Liver (tissue), 9 donors: ENCODE measurements around the gene CSMD2. TPM values are rescaled to one million over a fixed set of nuclear protein-coding genes. Genes with fewer than 3 reads are reported as not detected.

ENCODE experiments used
- DNase-seq: peaks from one replicate; pipeline ENCODE4 v3.0.0-alpha.2; 2017; ENCODE audit warnings: low spot score
- H3K27ac ChIP-seq, 2 donors: one replicate each; pipeline ENCODE4 v1.7.0; 2013; ENCODE audit warnings: inconsistent platforms in 2 of 2, low read length in 2 of 2, control low read depth in 1 of 2, low read depth in 1 of 2, mild to moderate bottlenecking in 1 of 2
- H3K27me3 ChIP-seq, 4 donors: one replicate each; pipeline versions ENCODE4 v1.6.1 to v1.7.0; 2013; ENCODE audit warnings: low read length in 3 of 4, inconsistent platforms in 1 of 4, mild to moderate bottlenecking in 1 of 4, moderate library complexity in 1 of 4; ENCODE audit not compliant: control insufficient read depth in 4 of 4, insufficient read depth in 4 of 4
- H3K36me3 ChIP-seq, 4 donors: one replicate each; pipeline versions ENCODE4 v1.6.1 to v1.7.0; 2013; ENCODE audit warnings: low read length in 3 of 4, mild to moderate bottlenecking in 3 of 4, low read depth in 1 of 4, moderate library complexity in 1 of 4; ENCODE audit not compliant: control insufficient read depth in 4 of 4, insufficient read depth in 3 of 4
- H3K4me1 ChIP-seq, 4 donors: one replicate each; pipeline versions ENCODE4 v1.6.1 to v1.7.0; 2013; ENCODE audit warnings: low read length in 3 of 4, mild to moderate bottlenecking in 3 of 4, moderate library complexity in 1 of 4; ENCODE audit not compliant: control insufficient read depth in 4 of 4, insufficient read depth in 4 of 4
- H3K4me3 ChIP-seq, 3 donors: one replicate each; pipeline versions ENCODE4 v1.6.1 to v1.7.0; 2013; ENCODE audit warnings: low read length in 3 of 3, control low read depth in 1 of 3, low read depth in 1 of 3, mild to moderate bottlenecking in 1 of 3
- H3K9ac ChIP-seq, 2 donors: one replicate each; pipeline ENCODE4 v1.7.0; 2013; ENCODE audit warnings: low read length in 2 of 2, mild to moderate bottlenecking in 2 of 2, moderate library complexity in 2 of 2, control low read depth in 1 of 2, low read depth in 1 of 2
- H3K9me3 ChIP-seq, 4 donors: one replicate each; pipeline versions ENCODE4 v1.6.1 to v1.7.0; 2013; ENCODE audit warnings: low read length in 3 of 4; ENCODE audit not compliant: control insufficient read depth in 4 of 4
- ATF3 ChIP-seq: IDR thresholded peaks from 2 replicates; pipeline ENCODE4 v1.6.1; 2016; ENCODE audit warnings: antibody characterized with exemption
- CTCF ChIP-seq: fragments of 150-350 bp; IDR thresholded peaks from 2 replicates; pipeline ENCODE4 v1.5.1; 2017; ENCODE audit warnings: improper control_type of control experiment, low read depth, low read length; ENCODE audit not compliant: missing input control
- EGR1 ChIP-seq, 2 donors: IDR thresholded peaks; 2 replicates each; pipeline ENCODE4 v1.6.1; 2016 to 2018; ENCODE audit warnings: antibody characterized with exemption in 2 of 2, low read depth in 2 of 2
- FOXA1 ChIP-seq: IDR thresholded peaks from 2 replicates; pipeline ENCODE4 v1.6.1; 2016; ENCODE audit warnings: antibody characterized with exemption
- FOXA2 ChIP-seq: IDR thresholded peaks from 2 replicates; pipeline ENCODE4 v1.6.1; 2016; ENCODE audit warnings: antibody characterized with exemption
- GABPA ChIP-seq, 2 donors: IDR thresholded peaks in 1 of 2; conservative IDR thresholded peaks in 1 of 2; 2 replicates each; pipeline ENCODE4 v1.6.1; 2016; ENCODE audit warnings: antibody characterized with exemption in 2 of 2, mild to moderate bottlenecking in 1 of 2, moderate library complexity in 1 of 2
- HNF4A ChIP-seq, 2 donors: conservative IDR thresholded peaks; 2 replicates each; pipeline ENCODE4 v1.6.1; 2016; ENCODE audit warnings: antibody characterized with exemption in 2 of 2, mild to moderate bottlenecking in 2 of 2
- HNF4G ChIP-seq: IDR thresholded peaks from 2 replicates; pipeline ENCODE4 v1.6.1; 2016; ENCODE audit warnings: antibody characterized with exemption
- JUND ChIP-seq, 2 donors: IDR thresholded peaks; 2 replicates each; pipeline ENCODE4 v1.6.1; 2016; ENCODE audit warnings: antibody characterized with exemption in 2 of 2
- NR2F2 ChIP-seq: IDR thresholded peaks from 2 replicates; pipeline ENCODE4 v1.6.1; 2016; ENCODE audit warnings: antibody characterized with exemption
- RAD21 ChIP-seq, 2 donors: IDR thresholded peaks; 2 replicates each; pipeline ENCODE4 v1.6.1; 2016; ENCODE audit warnings: antibody characterized with exemption in 2 of 2, mild to moderate bottlenecking in 2 of 2
- REST ChIP-seq: IDR thresholded peaks from 2 replicates; pipeline ENCODE4 v1.6.1; 2016; ENCODE audit warnings: antibody characterized with exemption, mild to moderate bottlenecking
- RXRA ChIP-seq, 2 donors: IDR thresholded peaks; 2 replicates each; pipeline ENCODE4 v1.6.1; 2017 to 2018; ENCODE audit warnings: antibody characterized with exemption in 2 of 2, mild to moderate bottlenecking in 1 of 2
- SP1 ChIP-seq: IDR thresholded peaks from 2 replicates; pipeline ENCODE4 v1.6.1; 2018; ENCODE audit warnings: antibody characterized with exemption, mild to moderate bottlenecking
- TAF1 ChIP-seq: conservative IDR thresholded peaks from 2 replicates; pipeline ENCODE4 v1.6.1; 2016; ENCODE audit warnings: antibody characterized with exemption, mild to moderate bottlenecking
- YY1 ChIP-seq: IDR thresholded peaks from 2 replicates; pipeline ENCODE4 v1.6.1; 2016; ENCODE audit warnings: antibody characterized with exemption, mild to moderate bottlenecking
- ZBTB33 ChIP-seq: IDR thresholded peaks from 2 replicates; pipeline ENCODE4 v1.6.1; 2016; ENCODE audit warnings: antibody characterized with exemption
- WGBS: extraction: QIAGEN DNeasy Blood & Tissue Kit; methylation state at CpG from one replicate; pipeline ENCODE4 v1.1.7; 2013; 5-methylcytosine and 5-hydroxymethylcytosine counted together
- polyA plus RNA-seq, 2 donors: library from polyadenylated mRNA; stranded (reverse) in 1 of 2; unstranded in 1 of 2; fragments of 200-250 nt in 1 of 2; fragments of >200 nt in 1 of 2; fragmentation: Nextera tagmentation in 1 of 2; extraction: Ambion mirVana in 1 of 2; gene quantifications; one replicate each; pipeline versions ENCODE4 v1.2.1 to v1.2.3, GENCODE V29; 2013 to 2015
- total RNA-seq, 2 donors: library from RNA; depleted of rRNA; stranded (reverse); fragments of >200 nt; gene quantifications; one replicate each; pipeline ENCODE4 v1.2.3, GENCODE V29; 2014
- donor health status: healthy.
- donor health status: healthy.
- donor health status: healthy.
- donor health status: healthy.
- donor health status: healthy.

Gene CSMD2
- total and polyA plus RNA-seq, 4 donors: 0.08 to 0.09 TPM; not detected in 2

- no peaks in the 10 kb centered on the region for H3K27me3 ChIP-seq
- 62% methylated on average over 3 of the region's 3 CpGs for WGBS
- peaks cover 3 to 12% (median 9%) of the 10 kb centered on the region in 4 donors for H3K9me3 ChIP-seq
- no peak overlapping the region for H3K9ac ChIP-seq
- DNase-seq: no peak
- H3K27ac ChIP-seq: no peak overlapping the region
- H3K4me3 ChIP-seq: no peak overlapping the region
- TF ChIP-seq SP1 (no peak), NR2F2 (no peak), REST (no peak), HNF4G (no peak), TAF1 (no peak), ZBTB33 (no peak), FOXA2 (no peak), GABPA (IDR thresholded peaks at IDR 0.05 in 1 of 2, conservative IDR thresholded peaks at IDR 0.05 in 1 of 2) (no peak), RAD21 (IDR thresholded peaks at IDR 0.05) (no peak), CTCF (no peak), HNF4A (conservative IDR thresholded peaks at IDR 0.05) (no peak), YY1 (no peak), ATF3 (no peak), JUND (IDR thresholded peaks at IDR 0.05) (no peak), EGR1 (IDR thresholded peaks at IDR 0.05; ENCODE audit: low read depth in 2 of 2) (no peak), FOXA1 (no peak)
- no peaks in the 10 kb centered on the region for H3K4me1 ChIP-seq
- no peaks in the 10 kb centered on the region for H3K36me3 ChIP-seq
Measured at GRCh38 chr1:33547576-33547975, 617.5 kb downstream of the CSMD2 start.

GRCh38 chr1:33541966-33542365 lies 623.1 kb downstream of the CSMD2 start:
- Histone ChIP-seq H3K4me1 (no peaks in the 10 kb centered on the region), H3K9ac (no peak overlapping the region), H3K4me3 (no peak overlapping the region), H3K9me3 (no peaks in the 10 kb centered on the region), H3K27ac (no peak overlapping the region), H3K36me3 (no peaks in the 10 kb centered on the region), H3K27me3 (no peaks in the 10 kb centered on the region)
- WGBS: 87% methylated on average over 6 of the region's 6 CpGs
- DNase-seq: no peak
- no peak for TF ChIP-seq EGR1 (IDR thresholded peaks at IDR 0.05; ENCODE audit: low read depth in 2 of 2)
- TF ChIP-seq FOXA1: no peak
- TF ChIP-seq FOXA2: no peak
- TF ChIP-seq TAF1: no peak
- TF ChIP-seq CTCF: no peak
- TF ChIP-seq GABPA (IDR thresholded peaks at IDR 0.05 in 1 of 2, conservative IDR thresholded peaks at IDR 0.05 in 1 of 2): no peak
- no peak for TF ChIP-seq RXRA (IDR thresholded peaks at IDR 0.05)
- no peak for TF ChIP-seq HNF4G
- TF ChIP-seq REST: no peak
- TF ChIP-seq ATF3: no peak
- no peak for TF ChIP-seq NR2F2
- no peak for TF ChIP-seq RAD21 (IDR thresholded peaks at IDR 0.05)
